GM19467 (cell line): ENCODE results near the gene THYN1.
"Not testable (repeated sequence)": the region's sequence is repeated elsewhere in the genome, so short reads cannot be mapped to it uniquely, and the experiment has no call there.

ENCODE experiments used
- ATAC-seq: cut with Tn5 transposase; IDR thresholded peaks from one replicate; pipeline ENCODE4 v1.9.1; 2021; ENCODE audit warnings: mild to moderate bottlenecking, moderate library complexity; ENCODE audit not compliant: unreplicated experiment

The THYN1 gene

DNA sequence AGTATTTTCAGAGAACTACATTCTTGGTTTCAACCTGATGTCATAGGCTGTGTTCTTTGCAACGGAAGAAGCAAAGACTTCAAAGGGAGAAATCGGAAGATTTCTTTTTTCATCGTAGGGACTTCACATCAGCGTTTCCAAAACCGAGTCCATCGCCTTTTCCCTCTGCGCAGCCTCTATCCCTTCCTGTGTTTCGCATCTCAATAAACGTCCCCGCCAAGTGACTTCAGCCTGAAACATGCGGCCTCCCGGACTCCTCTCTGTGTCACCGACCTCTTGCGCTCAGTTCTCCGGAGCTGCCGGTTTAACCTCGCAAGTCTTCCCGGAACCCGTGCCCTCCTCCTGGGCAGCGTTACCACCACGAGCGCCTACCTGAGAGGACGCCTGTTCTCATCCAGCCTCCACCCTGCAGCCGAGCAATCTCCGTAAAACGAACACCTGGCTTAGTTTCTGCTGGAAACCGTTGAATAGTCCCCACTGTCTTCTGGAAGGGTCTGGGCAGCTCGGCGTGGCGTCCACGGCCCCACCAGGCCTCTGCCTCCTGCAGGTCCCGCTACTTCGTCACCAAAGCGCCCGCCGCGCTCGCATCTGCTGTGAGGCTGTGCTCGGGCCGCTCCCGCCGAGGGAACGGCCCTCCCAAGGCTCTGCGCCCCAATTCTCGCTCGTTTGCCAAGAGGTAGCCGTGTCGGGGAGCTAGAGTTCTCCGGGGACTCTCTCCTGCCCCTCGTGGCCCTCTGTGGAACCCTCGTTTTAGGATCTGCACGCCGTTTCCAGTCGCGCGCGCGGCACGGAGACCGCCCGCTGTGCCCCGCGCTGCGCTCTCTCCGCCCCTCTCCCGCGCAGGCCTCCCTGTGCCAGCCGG lies 22.6 kb upstream of the THYN1 start, which contains the start of gene GLB1L3:
TSS of gene GLB1L3 (plus strand) at position 846 of the 862 bp plus-strand sequence. CDS start 362 bp downstream, outside the sequence.
- peak; percentile 72 for ATAC-seq

DNA sequence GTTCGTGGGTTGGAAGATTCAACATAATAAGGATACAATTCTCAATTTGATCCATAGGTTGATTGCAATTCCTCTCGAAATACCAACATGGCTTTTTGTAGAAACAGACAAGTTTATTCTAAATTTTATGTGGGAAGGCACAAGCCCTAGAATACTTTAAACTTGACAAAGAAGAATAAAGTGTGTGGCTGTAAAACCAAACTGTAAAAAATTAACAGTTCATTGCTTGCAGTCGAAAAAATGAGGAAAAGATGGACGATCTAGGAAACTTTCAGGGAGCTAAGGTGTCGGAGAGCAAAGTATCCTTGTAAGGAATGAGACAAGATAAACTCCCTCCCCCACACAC lies 22.0 kb upstream of the THYN1 start:
- no peak for ATAC-seq

DNA sequence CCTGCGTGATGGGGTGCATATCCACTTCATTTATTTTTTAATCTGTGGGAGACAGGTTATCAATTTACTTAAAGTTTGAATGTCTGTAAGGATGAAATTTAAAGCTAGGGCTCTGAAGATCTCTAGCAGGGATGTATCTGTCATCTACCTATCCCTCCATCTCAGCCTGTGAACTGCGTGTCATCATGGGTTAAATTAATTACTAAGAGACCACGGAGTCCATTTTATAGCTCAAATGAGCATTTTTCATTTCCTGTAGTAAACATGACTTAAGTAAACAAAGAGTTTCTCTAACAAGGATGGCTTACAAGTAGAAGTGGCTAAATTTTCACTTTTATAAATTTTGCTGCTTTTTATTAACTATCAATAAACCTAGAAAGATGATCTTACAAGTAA lies 20.2 kb upstream of the THYN1 start:
- no peak for ATAC-seq

DNA sequence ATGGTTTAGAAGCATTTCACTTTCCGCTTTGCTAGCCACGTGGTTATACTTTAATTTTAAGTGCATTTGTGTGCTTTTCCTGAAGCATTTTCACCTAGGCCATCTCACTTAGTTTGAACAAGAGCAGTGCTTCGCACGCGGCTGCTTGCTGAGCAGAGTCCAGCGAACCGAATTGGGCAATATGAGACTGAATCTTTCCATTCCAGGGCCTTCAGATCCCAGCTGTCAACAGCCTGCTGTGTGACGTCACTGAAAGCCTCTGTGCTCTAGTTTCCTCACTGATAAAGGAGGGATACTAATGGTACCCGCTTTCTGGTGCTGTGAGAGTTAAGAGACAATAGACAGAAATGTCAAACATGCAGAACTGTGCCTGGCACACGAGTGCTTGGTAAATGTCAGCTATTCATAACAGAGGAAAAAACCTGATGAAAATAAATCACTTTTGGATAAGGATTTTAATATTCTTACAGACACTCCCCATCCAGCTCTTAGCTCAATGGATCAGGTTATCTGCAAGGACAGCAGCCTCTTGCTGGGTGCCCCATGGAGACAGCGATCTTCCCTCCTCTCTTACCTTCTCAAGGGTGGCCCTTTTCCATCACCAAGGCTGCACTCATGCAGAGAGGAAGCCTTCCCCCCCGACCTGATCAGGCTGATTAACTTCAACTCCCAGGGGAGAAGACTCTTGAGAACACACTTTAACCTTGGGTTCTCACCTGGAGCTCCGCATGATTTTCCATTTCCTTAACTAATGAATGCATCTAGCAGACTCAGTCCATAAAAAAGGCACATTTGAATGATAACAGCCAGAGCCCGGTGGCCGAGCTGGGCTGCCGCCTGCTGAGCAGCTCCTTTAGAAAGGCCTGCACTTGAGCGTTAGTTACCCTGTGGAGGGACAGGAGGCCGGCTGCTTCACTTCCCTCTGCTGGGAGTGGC lies 19.5 kb upstream of the THYN1 start:
- no peak for ATAC-seq

DNA sequence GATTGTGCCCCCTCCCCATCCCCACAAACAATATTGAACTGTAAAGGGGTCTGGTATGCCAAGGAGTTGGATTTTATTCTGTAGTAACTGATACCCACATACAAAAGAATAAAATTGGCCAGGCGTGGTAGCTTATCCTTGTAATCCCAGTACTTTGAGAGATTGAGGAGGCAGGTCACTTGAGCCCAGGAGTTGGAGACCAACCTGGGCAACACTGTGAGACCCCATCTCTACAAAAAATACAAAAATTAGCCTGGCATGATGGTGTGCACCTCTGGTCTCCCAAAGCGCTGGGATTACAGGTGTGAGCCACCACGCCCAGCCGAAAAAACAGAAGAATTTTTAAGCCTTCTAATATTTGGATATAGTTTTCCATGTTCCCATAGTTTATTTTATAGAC lies 18.8 kb upstream of the THYN1 start:
- no peak for ATAC-seq

DNA sequence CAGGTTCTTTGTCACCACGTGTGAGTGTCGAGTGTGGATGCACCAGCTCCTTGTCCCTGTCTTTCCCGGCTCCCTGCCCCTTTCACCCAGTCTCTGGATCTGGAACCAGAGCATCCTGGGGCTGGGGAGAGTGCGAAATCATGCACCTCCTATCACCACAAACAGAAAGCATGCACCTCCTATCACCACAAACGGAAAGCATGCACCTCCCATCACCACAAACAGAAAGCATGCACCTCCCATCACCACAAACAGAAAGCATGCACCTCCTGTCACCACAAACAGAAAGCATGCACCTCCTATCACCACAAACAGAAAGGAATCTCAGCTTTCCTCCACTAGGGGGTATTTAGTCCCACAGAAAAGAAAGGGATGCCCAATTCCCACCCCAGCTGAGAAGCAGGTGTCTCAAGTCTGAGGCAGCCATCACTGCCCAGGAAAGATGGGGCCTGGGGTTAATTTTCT lies 17.1 kb upstream of the THYN1 start:
- ATAC-seq: no peak

DNA sequence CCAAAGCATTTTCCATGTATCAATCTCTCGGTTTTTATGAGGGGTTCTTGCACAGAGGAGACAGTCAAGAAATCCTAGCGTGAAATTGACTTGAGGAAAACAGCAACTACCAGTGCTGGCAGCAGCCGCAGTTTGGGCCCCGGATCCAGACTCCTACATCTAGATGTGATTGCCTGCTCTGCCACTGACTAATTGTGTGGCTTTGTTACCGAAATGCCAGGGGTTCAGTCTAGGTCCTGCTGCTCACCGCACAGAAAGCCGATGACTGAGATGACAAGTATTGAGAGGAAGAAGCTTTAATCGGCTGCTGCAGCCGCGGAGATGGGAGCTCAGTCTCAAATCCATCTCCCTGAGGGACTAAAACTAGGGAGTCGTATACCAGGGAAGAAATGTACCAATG lies 14.8 kb upstream of the THYN1 start:
- ATAC-seq: no peak

DNA sequence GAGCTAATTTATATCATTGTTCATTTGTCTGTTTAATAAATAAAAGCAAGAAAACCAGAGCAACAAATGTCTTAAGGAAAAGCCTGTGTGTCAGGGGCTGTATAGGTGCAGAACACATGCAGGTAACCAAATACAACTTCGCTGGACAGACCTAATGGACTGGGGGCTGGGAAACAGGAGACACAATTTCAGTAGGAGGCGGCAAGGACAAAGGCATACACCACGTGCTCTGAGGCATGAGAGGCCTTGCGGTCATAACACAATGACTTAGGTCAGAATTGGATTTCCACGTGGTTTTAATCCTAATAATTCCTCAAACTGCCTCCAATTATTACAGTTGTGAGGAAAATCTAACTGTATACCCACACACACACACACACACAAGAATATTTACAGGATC lies 14.3 kb upstream of the THYN1 start:
- no peak for ATAC-seq

DNA sequence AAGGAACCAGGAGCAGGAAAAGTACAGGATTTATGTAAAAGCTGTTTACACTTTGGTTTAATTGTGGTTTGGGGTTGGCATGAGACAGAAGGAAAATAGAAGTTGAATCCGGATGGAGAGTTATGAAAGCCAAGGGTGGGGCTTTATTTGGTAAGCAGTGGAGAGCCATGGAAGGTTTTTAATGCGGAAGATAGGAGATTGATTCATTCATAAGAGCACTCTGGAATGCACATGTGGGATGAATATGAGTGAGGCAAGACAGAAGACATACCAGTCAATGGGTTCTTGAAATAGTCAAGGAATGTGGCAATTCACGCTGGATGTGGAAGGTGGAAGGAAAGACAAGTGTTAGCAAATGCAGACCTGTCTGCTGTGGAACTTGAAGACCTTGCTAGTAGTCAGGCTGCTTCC lies 13.7 kb upstream of the THYN1 start:
- no peak for ATAC-seq

DNA sequence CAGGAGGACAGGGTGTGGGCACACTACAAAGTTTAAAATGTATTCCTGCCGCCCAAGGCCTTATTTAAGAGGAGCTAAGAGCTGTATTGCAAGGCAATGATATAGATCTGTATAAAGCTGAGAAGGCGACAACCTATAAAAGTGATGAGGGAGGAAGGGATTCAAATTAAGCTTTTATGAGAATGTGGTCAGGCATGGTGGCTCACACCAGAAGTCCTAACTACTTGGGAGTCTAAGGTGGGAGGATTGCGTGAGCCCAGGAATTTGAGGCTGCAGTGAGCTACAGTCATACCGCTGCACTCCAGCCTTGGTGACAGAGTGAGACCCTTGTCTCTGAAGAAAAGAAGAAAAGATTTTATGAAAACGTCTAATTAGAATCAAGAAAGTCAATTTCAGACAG lies 13.3 kb upstream of the THYN1 start:
- ATAC-seq: no peak

DNA sequence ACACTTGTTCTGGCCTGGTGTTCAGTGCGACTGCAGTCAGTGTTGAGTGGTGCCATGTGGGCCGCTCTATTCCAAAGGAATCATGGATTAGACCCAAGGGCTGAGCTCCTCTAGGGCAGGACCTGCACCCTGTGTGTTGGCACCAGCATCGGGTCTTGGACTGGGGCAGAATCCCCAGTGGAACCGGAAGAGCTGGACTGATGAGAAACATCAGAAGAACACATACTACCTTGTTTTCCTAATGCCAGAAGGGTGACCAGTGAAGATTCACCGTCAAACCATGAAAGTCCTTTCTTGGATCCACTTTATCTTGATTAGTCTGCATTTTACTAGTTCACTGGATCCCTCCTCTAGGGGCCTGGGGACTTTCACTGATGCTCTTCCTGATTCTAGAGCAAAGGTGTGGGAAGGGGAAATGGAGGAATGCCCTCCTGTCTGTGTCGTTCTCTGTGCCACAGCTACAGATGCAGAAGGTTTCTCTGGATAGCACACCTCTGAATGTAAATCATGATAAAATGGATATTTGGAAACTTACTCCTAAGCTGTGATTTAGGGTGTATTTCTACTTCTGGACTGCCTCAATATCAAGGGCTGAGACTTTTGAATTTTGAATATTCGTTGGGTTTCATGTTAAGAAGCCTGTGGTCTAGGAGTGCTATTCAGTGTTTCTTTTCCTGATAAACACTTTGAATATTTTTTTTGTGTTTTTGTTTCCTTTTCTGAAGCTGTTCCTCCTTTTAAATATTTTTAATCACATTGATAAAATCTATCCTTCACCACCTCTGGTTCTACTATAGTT lies 12.0 kb upstream of the THYN1 start:
- no peak for ATAC-seq

DNA sequence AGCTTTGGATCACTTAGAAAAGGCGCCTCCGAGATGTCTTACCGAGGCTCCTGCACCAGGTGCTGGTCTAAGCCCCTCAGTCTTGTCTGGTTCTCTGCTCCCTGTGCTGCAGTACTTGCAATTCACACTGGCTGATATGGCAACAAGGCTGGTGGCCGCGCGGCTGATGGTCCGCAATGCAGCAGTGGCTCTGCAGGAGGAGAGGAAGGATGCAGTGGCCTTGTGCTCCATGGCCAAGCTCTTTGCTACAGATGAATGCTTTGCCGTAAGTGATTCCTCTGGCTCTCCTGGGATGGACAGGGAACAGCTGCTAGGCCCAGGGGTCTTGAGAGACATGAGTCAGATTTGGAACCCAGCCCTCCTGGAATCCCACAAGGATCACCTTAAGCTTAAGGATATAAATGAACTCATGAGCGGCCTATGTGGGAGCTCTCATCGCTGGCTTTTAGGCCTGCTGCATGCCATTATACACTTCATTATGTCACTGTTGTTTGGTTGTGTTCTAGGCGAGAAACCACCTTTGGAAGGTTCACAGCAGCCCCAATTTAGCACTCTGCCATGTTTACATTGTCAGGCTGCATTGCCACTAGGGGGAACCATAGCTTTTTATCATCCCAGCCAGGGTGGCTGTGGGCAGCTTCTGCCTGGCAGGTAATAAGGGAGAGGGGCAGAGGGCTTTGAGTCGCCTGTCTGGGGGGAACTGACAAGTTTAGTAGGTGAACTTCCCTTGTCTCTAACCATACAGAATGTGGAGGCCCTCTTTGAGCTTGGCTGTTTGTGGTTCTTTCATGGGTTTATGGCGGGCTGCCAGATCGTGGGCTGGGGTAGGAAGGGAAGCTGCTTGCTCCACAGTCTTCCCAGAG lies 8.7 kb upstream of the THYN1 start:
- ATAC-seq: no peak

DNA sequence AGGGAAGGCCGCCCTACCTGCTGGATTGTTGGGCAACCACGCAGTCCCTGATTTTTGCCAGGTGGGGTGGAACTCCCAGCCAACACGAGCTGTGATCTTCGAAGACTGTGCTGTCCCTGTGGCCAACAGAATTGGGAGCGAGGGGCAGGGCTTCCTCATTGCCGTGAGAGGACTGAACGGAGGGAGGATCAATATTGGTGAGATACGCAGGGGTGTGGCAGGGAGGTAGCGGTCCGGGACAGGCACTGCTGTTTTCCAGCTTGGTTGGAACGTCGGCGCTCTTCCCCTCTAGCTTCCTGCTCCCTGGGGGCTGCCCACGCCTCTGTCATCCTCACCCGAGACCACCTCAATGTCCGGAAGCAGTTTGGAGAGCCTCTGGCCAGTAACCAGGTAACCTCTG lies 7.8 kb upstream of the THYN1 start:
- no peak for ATAC-seq

DNA sequence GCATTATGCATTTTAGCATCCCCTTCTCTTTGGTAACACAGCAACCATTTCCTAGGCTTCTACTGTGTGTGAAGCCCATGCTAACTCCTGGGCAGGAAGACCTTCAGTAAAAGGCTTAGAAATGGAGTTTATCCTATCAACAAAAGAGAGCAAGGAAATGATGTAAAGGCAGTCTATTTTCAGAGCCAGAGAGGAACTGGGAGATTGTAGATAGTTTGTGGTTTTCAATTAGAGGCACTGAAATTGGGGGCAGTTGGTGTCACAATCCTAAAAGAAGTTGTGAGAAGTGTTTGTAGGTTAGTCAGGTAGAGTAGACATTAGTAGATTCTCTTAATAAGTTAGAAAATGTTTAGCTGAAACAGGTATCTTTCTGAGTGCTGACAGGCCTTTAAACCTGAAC lies 7.4 kb upstream of the THYN1 start:
- no peak for ATAC-seq

DNA sequence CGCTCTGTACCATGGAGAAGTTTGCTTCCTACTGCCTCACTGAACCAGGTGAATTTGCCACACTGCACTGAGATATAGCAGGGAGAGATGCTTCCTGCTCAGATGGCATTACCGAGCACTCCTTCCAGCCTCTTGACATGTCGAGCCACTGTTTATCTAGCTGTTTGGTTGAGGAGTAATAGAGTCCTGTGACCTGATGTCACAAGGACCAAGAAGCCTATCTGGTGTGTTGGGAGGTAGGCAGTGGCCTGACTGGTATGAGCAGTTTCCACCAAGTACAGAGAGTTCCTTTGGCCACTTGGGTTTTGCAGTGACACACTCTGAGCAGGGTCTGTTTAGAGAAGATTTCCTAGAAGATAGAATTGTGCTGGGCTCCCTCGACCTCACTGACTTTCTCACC lies 5.4 kb upstream of the THYN1 start:
- ATAC-seq: no peak

DNA sequence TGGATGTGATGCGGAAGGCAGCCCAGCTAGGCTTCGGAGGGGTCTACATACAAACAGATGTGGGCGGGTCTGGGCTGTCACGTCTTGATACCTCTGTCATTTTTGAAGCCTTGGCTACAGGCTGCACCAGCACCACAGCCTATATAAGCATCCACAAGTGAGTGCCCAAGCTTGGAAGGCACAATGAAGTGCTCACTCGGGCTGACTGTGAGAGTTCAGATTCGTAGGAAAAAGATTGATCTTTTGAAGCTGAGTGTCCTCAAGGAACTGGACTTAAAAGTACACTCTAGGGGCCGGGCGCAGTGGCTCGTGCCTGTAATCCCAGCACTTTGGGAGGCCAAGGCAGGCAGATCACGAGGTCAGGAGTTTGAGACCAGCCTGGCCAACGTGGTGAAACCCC lies 3.9 kb upstream of the THYN1 start:
- no peak for ATAC-seq

DNA sequence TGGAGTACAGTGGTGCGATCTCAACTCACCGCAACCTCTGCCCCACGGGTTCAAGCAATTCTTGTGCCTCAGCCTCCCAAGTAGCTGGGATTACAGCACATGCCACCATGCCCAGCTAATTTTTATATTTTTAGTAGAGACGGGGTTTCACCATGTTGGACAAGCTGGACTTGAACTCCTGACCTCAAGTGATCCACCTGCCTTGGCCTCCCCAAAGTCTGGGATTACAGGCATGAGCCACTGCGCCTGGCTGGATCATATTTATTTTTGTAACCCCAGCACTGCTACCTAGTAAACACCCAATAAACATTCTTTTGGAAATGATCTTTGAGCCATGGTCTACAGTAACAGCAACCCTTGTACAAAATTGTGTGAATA lies 2.0 kb upstream of the THYN1 start:
- not testable (repeated sequence) for ATAC-seq

DNA sequence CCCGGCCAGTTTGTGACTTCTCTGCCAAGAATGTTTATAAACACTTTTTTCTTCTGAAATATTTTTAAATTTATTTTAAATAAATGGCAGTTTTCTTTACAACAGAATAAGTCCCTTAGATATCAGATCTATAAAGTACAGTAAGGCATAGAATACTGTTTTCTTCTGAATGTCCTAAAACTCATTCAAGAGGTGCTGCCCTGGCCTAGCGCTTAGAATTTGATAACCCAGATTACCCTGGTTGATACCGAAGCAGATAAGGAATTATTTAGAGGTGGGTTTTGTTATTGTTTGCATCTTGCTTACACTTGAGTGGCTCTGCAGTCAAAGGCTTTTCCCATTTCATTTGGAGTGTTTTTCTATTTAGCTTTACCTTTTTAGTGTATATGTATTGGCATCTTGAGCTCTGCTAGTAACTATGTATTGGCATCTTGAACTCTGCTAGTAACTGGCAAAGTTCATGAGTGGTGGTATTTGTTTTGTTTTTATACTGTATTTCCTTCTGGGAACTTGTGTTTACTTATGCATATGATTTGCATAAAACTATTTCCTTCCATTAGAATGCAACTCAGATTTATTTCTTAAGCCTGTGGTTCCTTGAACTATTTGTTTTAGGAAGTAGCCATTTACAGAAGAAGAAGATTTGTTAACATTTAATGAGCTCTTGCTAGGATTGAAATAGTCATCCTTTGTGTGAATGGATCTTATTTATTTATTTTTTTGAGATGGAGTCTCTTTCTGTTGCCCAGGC lies 1.5 kb upstream of the THYN1 start:
- no peak for ATAC-seq
